GM23338 (cell line): ENCODE measurements around the gene KCNF1. TPM values are rescaled to one million over a fixed set of nuclear protein-coding genes. Genes with fewer than 3 reads are reported as not detected.

ENCODE experiments used
- ATAC-seq: fragments of 200-7000 bp; cut with Tn5 transposase; 3 replicates; pipeline ENCODE4 v1.9.1; 2020
- DNase-seq: peaks from one replicate; pipeline ENCODE4 v3.0.0-alpha.2; 2015; ENCODE audit warnings: low spot score
- H2AFZ ChIP-seq: fragments of 200-600 bp; sonication (generic); 2 replicates; pipeline ENCODE4 v1.8.0; 2016; ENCODE audit warnings: antibody characterized with exemption, mild to moderate bottlenecking, moderate library complexity
- H3F3A ChIP-seq: fragments of 200-600 bp; sonication (generic); replicated peaks from 2 replicates; pipeline ENCODE4 v1.8.0; 2017; ENCODE audit warnings: antibody characterized with exemption, mixed run types, low read depth
- H3K27ac ChIP-seq: fragments of 200-600 bp; sonication (generic); 2 replicates; pipeline ENCODE4 v1.6.1; 2016; ENCODE audit warnings: low read depth
- H3K27me3 ChIP-seq: fragments of 200-600 bp; sonication (generic); 2 replicates; pipeline ENCODE4 v1.8.0; 2016; ENCODE audit warnings: mild to moderate bottlenecking, mixed run types, moderate library complexity; ENCODE audit not compliant: insufficient read depth
- H3K36me3 ChIP-seq: fragments of 200-600 bp; sonication (generic); 2 replicates; pipeline ENCODE4 v1.8.0; 2016; ENCODE audit warnings: mild to moderate bottlenecking; ENCODE audit not compliant: insufficient read depth
- H3K4me1 ChIP-seq: fragments of 200-600 bp; sonication (generic); 2 replicates; pipeline ENCODE4 v1.8.0; 2016; ENCODE audit warnings: mild to moderate bottlenecking, moderate library complexity; ENCODE audit not compliant: insufficient read depth
- H3K4me2 ChIP-seq: fragments of 200-600 bp; sonication (generic); 2 replicates; pipeline ENCODE4 v1.7.1; 2017; ENCODE audit warnings: mixed run types
- H3K4me3 ChIP-seq: fragments of 200-600 bp; sonication (generic); 2 replicates; pipeline ENCODE4 v1.6.1; 2016; ENCODE audit warnings: mixed run types
- H3K79me2 ChIP-seq: fragments of 200-600 bp; sonication (generic); replicated peaks from 2 replicates; pipeline ENCODE4 v1.8.0; 2017; ENCODE audit warnings: mild to moderate bottlenecking; ENCODE audit not compliant: insufficient read depth
- H3K9me2 ChIP-seq: fragments of 200-600 bp; sonication (generic); 2 replicates; pipeline ENCODE4 v1.8.0; 2017; ENCODE audit not compliant: insufficient read depth
- H4K20me1 ChIP-seq: fragments of 200-600 bp; sonication (generic); replicated peaks from 2 replicates; pipeline ENCODE4 v1.8.0; 2017; ENCODE audit warnings: mild to moderate bottlenecking; ENCODE audit not compliant: insufficient read depth
- H3K27ac Mint-ChIP-seq: 2 replicates; pipeline ENCODE4 v1.8.0; 2020; ENCODE audit warnings: inconsistent platforms, mild to moderate bottlenecking, moderate library complexity, mixed read lengths
- H3K27me3 Mint-ChIP-seq: 3 replicates; pipeline ENCODE4 v1.8.0; 2022; ENCODE audit warnings: low read depth, mild to moderate bottlenecking, moderate library complexity, mixed read lengths, inconsistent platforms; ENCODE audit not compliant: insufficient read depth, poor library complexity
- H3K36me3 Mint-ChIP-seq: 3 replicates; pipeline ENCODE4 v1.8.0; 2021; ENCODE audit warnings: low read depth, mild to moderate bottlenecking, inconsistent platforms, moderate library complexity, mixed read lengths
- H3K4me1 Mint-ChIP-seq: 3 replicates; pipeline ENCODE4 v1.8.0; 2020; ENCODE audit warnings: mild to moderate bottlenecking, inconsistent platforms, mixed read lengths
- H3K4me3 Mint-ChIP-seq: 3 replicates; pipeline ENCODE4 v1.8.0; 2021; ENCODE audit warnings: moderate library complexity, mild to moderate bottlenecking, inconsistent platforms, mixed read lengths
- H3K9me3 Mint-ChIP-seq: 3 replicates; pipeline ENCODE4 v1.8.0; 2020; ENCODE audit warnings: moderate library complexity, mild to moderate bottlenecking, inconsistent platforms, mixed read lengths
- CREB1 ChIP-seq: fragments of 250-450 bp; sonication (Bioruptor Pico); IDR thresholded peaks from 2 replicates; pipeline ENCODE4 v1.5.0; 2020; ENCODE audit warnings: low read depth, mild to moderate bottlenecking, moderate library complexity
- CTCF ChIP-seq, 2 experiments: fragments of 200-600 bp in 1 of 2; sonication (generic) in 1 of 2; conservative IDR thresholded peaks; 2 replicates each; pipeline versions ENCODE4 v1.5.1 to v1.6.1; 2016 to 2017; ENCODE audit warnings: antibody characterized with exemption in 2 of 2, low read depth in 2 of 2, mild to moderate bottlenecking in 2 of 2, moderate library complexity in 1 of 2
- ETS1 ChIP-seq: IDR thresholded peaks from 2 replicates; pipeline ENCODE4 v1.6.1; 2016; ENCODE audit warnings: antibody characterized with exemption
- EZH2 ChIP-seq: fragments of 200-600 bp; sonication (generic); IDR thresholded peaks from one replicate; pipeline ENCODE4 v1.8.0; 2017; ENCODE audit warnings: antibody characterized with exemption, mild to moderate bottlenecking, low read depth; ENCODE audit not compliant: unreplicated experiment
- EZH2phosphoT487 ChIP-seq: fragments of 200-600 bp; sonication (generic); IDR thresholded peaks from one replicate; pipeline ENCODE4 v1.8.1; 2018; ENCODE audit warnings: antibody characterized with exemption; ENCODE audit not compliant: unreplicated experiment
- JUNB ChIP-seq: IDR thresholded peaks from one replicate; pipeline ENCODE4 v1.6.1; 2016; ENCODE audit warnings: antibody characterized with exemption; ENCODE audit not compliant: unreplicated experiment
- NANOG ChIP-seq: IDR thresholded peaks from 2 replicates; pipeline ENCODE4 v1.6.1; 2016; ENCODE audit warnings: antibody characterized with exemption, borderline replicate concordance
- POLR2AphosphoS5 ChIP-seq: IDR thresholded peaks from 2 replicates; pipeline ENCODE4 v1.6.1; 2016; ENCODE audit warnings: antibody characterized with exemption, low read depth
- REST ChIP-seq: IDR thresholded peaks from one replicate; pipeline ENCODE4 v1.6.1; 2018; ENCODE audit warnings: antibody characterized with exemption; ENCODE audit not compliant: unreplicated experiment
- STAT1 ChIP-seq: IDR thresholded peaks from one replicate; pipeline ENCODE4 v1.6.1; 2016; ENCODE audit warnings: antibody characterized with exemption; ENCODE audit not compliant: unreplicated experiment
- ZNF114 ChIP-seq: fragments of 250-450 bp; sonication (Bioruptor Pico); IDR thresholded peaks from 2 replicates; pipeline ENCODE4 v1.5.0; 2020; ENCODE audit warnings: mild to moderate bottlenecking, moderate library complexity
- ZNF331 ChIP-seq: fragments of 250-450 bp; sonication (Bioruptor Pico); IDR thresholded peaks from 2 replicates; pipeline ENCODE4 v1.5.0; 2020; ENCODE audit warnings: low read depth, mild to moderate bottlenecking, moderate library complexity
- ZNF462 ChIP-seq: fragments of 250-450 bp; sonication (Bioruptor Pico); IDR thresholded peaks from 2 replicates; pipeline ENCODE4 v1.5.0; 2020; ENCODE audit warnings: mild to moderate bottlenecking, moderate library complexity
- polyA plus RNA-seq: library from polyadenylated mRNA; unstranded; fragments of >200 nt; fragmentation: Nextera tagmentation; extraction: Ambion mirVana; gene quantifications from 2 replicates; pipeline ENCODE4 v1.2.1, GENCODE V29; 2016
- total RNA-seq: library from RNA; depleted of rRNA; stranded (reverse); fragments of >200 nt; shearing (Covaris generic); gene quantifications from 2 replicates; pipeline ENCODE4 v1.2.3, GENCODE V29; 2014

Gene KCNF1
- total and polyA plus RNA-seq, 2 experiments from 2014 or later = 0.11 to 1.5 TPM

- Histone ChIP-seq H3K9me2 (no peaks in the 10 kb centered on the region), H3F3A (no peaks in the 10 kb centered on the region), H3K79me2 (no peaks in the 10 kb centered on the region)
Measured at GRCh38 chr2:10949835-10950234, 38.1 kb downstream of the KCNF1 start.

More at GRCh38 chr2:10949835-10950234, 38.1 kb downstream of the KCNF1 start:
- Histone ChIP-seq H3K4me3 (no peak overlapping the region), H2AFZ (no peak overlapping the region), H4K20me1 (no peaks in the 10 kb centered on the region), H3K36me3 (no peaks in the 10 kb centered on the region), H3K27ac (no peak overlapping the region), H3K4me2 (no peak overlapping the region), H3K4me1 (no peaks in the 10 kb centered on the region), H3K27me3 (no peaks in the 10 kb centered on the region)
- DNase-seq = no peak
- Mint-ChIP-seq H3K9me3 (peaks cover 19% of the 10 kb centered on the region), H3K27ac (no peak overlapping the region), H3K4me3 (no peak overlapping the region), H3K4me1 (no peaks in the 10 kb centered on the region), H3K36me3 (peaks cover 13% of the 10 kb centered on the region), H3K27me3 (peaks cover 14% of the 10 kb centered on the region)
- no peak for ATAC-seq
- no peak for TF ChIP-seq EZH2
- TF ChIP-seq ZNF462 (CRISPR knock-in tag) = no peak
- TF ChIP-seq NANOG = no peak
- no peak for TF ChIP-seq POLR2AphosphoS5
- TF ChIP-seq ETS1 = no peak
- TF ChIP-seq REST = no peak
- no peak for TF ChIP-seq ZNF114 (CRISPR knock-in tag)
- no peak for TF ChIP-seq CTCF (conservative IDR thresholded peaks at IDR 0.05; ENCODE audit: low read depth in 2 of 2)
- no peak for TF ChIP-seq JUNB
- no peak for TF ChIP-seq ZNF331
- TF ChIP-seq CREB1 (CRISPR knock-in tag) = no peak
- no peak for TF ChIP-seq STAT1
- TF ChIP-seq EZH2phosphoT487 = no peak
